Stimulated activated CD8-positive, alpha-beta memory T cell treated with anti-CD3 and anti-CD28 coated beads, Interleukin-4, amount 100 ng/mL, for 24 hours (primary cell): Measurements from ENCODE around the gene PARP14.
"Not testable (repeated sequence)": the region's sequence is repeated elsewhere in the genome, so short reads cannot be mapped to it uniquely, and the experiment has no call there.

ENCODE experiments used
- DNase-seq: peaks from one replicate; pipeline ENCODE4 v3.0.0-alpha.2; 2020; ENCODE audit warnings: low read depth

Gene PARP14

GRCh38 chr3:122727294-122727693 is 46.7 kb downstream of the PARP14 start:
- DNase-seq: no peak

GRCh38 chr3:122727766-122728165 is 47.1 kb downstream of the PARP14 start:
- DNase-seq: no peak

GRCh38 chr3:122728186-122728585 is 47.5 kb downstream of the PARP14 start:
- DNase-seq: no peak

GRCh38 chr3:122728756-122729514 is 48.3 kb downstream of the PARP14 start:
- DNase-seq: no peak

- no peak for DNase-seq
These were observed 49.6 kb downstream of the PARP14 start for GRCh38 chr3:122730240-122730639.

GRCh38 chr3:122732682-122733525 is 52.3 kb downstream of the PARP14 start:
- DNase-seq: not testable (repeated sequence)

- DNase-seq: no peak
These were observed 58.5 kb downstream of the PARP14 start for GRCh38 chr3:122739172-122739571.

GRCh38 chr3:122742234-122742633 is 61.6 kb downstream of the PARP14 start:
- no peak for DNase-seq

GRCh38 chr3:122743581-122744120 is 63.0 kb downstream of the PARP14 start:
- DNase-seq: no peak

GRCh38 chr3:122745369-122746021 is 64.9 kb downstream of the PARP14 start:
- no peak for DNase-seq

- DNase-seq: not testable (repeated sequence)
These were observed 66.7 kb downstream of the PARP14 start for GRCh38 chr3:122747295-122747694.

- no peak for DNase-seq
These were observed 67.7 kb downstream of the PARP14 start for GRCh38 chr3:122748347-122748746.

- no peak for DNase-seq
These were observed 74.3 kb downstream of the PARP14 start for GRCh38 chr3:122754929-122755328.

GRCh38 chr3:122755491-122755890 is 74.9 kb downstream of the PARP14 start:
- DNase-seq: no peak

- no peak for DNase-seq
These were observed 78.4 kb downstream of the PARP14 start for GRCh38 chr3:122758877-122759560.

- DNase-seq: no peak
These were observed 80.0 kb downstream of the PARP14 start for GRCh38 chr3:122760453-122761271.

- DNase-seq: no peak
These were observed 85.8 kb downstream of the PARP14 start for GRCh38 chr3:122766430-122766829.

GRCh38 chr3:122767540-122768372 is 87.1 kb downstream of the PARP14 start:
- DNase-seq: no peak

GRCh38 chr3:122770521-122771202 is 90.0 kb downstream of the PARP14 start:
- DNase-seq: no peak
